Cardiac fibroblast (primary cell): Measurements from ENCODE around the gene PARD3B.

Source experiments
- DNase-seq, 2 donors: peaks; one replicate each; pipeline versions ENCODE4 v3.0.0 to v3.0.0-alpha.2; 2010; ENCODE audit warnings: low read depth in 2 of 2
- H3K4me3 ChIP-seq, 2 donors: replicated peaks in 1 of 2; 1 replicate in 1 of 2; 2 replicates in 1 of 2; pipeline ENCODE4 v1.5.1; 2011; ENCODE audit warnings: low read depth in 2 of 2, low read length in 2 of 2, mild to moderate bottlenecking in 2 of 2, moderate library complexity in 1 of 2
- CTCF ChIP-seq: IDR thresholded peaks from one replicate; pipeline ENCODE4 v1.5.1; 2011; ENCODE audit warnings: low read depth, mild to moderate bottlenecking, low read length, inconsistent platforms

PARD3B gene

GRCh38 chr2:205220559-205220958, 675.3 kb downstream of the PARD3B start:
- TF ChIP-seq CTCF: no peak
- DNase-seq: no peak

GRCh38 chr2:205232086-205232485, 686.8 kb downstream of the PARD3B start:
- no peak overlapping the region for H3K4me3 ChIP-seq
- no peak for TF ChIP-seq CTCF
- no peak for DNase-seq

More at GRCh38 chr2:205220559-205220958, 675.3 kb downstream of the PARD3B start:
- H3K4me3 ChIP-seq: no peak overlapping the region

DNA sequence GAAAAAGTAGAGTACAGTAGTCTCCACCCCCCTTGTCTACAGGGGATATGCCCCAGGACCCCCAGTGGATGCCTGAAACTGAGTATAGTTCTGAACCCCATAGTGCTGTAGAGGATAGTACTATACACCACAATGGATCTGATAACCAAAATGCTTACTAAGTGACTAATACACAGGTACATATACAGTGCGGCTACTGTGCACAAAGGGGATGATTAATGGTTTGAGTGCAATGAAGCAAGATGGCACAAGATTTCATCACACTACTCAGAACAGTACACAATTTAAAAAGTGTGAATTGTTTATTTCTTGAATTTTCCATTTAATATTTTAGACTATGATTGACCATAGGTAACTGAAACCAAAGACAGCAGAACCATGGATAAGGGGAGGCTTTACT, 690.2 kb downstream of the PARD3B start:
- no peak for TF ChIP-seq CTCF
- H3K4me3 ChIP-seq: no peak overlapping the region
- peak in 1 of 2 donors; percentile 14 for DNase-seq

DNA sequence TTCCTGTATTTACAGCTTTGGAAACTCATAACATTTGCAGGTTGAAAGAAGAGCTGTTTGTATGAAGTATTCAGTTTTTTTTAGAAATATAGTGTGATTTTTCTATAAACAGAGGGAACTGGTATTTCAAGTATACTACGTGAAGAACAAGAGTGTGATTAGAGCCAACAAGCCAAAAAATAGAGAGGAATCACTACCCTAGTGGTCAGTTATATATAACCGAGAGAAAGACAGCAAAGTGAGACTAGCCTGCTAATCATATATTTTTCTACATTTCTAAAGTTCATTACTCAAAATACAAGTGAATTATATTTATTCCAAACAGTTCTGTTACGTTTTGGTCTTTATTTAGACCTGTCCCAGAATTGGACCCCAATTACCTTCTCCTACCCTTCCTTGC, 692.2 kb downstream of the PARD3B start:
- no peak overlapping the region for H3K4me3 ChIP-seq
- no peak for DNase-seq
- TF ChIP-seq CTCF: no peak

- peak; percentile 11 to 46 for DNase-seq
- TF ChIP-seq CTCF: no peak
Measured at GRCh38 chr2:205245001-205245400, 699.7 kb downstream of the PARD3B start.

DNA sequence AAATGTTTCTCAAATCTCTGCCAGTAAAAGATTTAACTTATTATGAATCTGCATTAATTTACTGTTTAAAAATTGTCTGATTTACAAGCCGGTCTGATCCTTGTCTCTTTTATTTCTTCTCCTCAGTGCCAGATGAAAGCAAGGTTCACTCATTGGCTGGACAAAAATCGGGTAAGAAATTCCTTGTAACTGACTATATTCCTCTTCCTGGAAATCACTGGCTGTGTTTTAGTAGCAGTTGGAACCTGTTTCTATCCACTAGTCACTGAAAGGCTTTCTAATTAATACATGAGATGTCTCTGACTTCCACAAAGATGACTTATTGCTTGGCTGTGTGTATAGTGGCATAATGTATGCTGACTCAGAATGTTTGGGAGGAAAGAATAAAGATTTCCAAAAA, 700.4 kb downstream of the PARD3B start:
- DNase-seq: peak; percentile 47 to 70
- TF ChIP-seq CTCF: no peak
- H3K4me3 ChIP-seq: no peak overlapping the region

More at GRCh38 chr2:205245001-205245400, 699.7 kb downstream of the PARD3B start:
- no peak overlapping the region for H3K4me3 ChIP-seq

GRCh38 chr2:205259121-205259520, 713.8 kb downstream of the PARD3B start:
- peak in 1 of 2 donors; percentile 48 for DNase-seq
- no peak for TF ChIP-seq CTCF
- H3K4me3 ChIP-seq: no peak overlapping the region
